GM23338 (cell line): ENCODE results near the gene GRM3.

ENCODE experiments used
- CREB1 ChIP-seq: fragments of 250-450 bp; sonication (Bioruptor Pico); IDR thresholded peaks from 2 replicates; pipeline ENCODE4 v1.5.0; 2020; ENCODE audit warnings: low read depth, mild to moderate bottlenecking, moderate library complexity
- EZH2 ChIP-seq: fragments of 200-600 bp; sonication (generic); IDR thresholded peaks from one replicate; pipeline ENCODE4 v1.8.0; 2017; ENCODE audit warnings: antibody characterized with exemption, mild to moderate bottlenecking, low read depth; ENCODE audit not compliant: unreplicated experiment
- EZH2phosphoT487 ChIP-seq: fragments of 200-600 bp; sonication (generic); IDR thresholded peaks from one replicate; pipeline ENCODE4 v1.8.1; 2018; ENCODE audit warnings: antibody characterized with exemption; ENCODE audit not compliant: unreplicated experiment
- JUNB ChIP-seq: IDR thresholded peaks from one replicate; pipeline ENCODE4 v1.6.1; 2016; ENCODE audit warnings: antibody characterized with exemption; ENCODE audit not compliant: unreplicated experiment
- POLR2AphosphoS5 ChIP-seq: IDR thresholded peaks from 2 replicates; pipeline ENCODE4 v1.6.1; 2016; ENCODE audit warnings: antibody characterized with exemption, low read depth
- STAT1 ChIP-seq: IDR thresholded peaks from one replicate; pipeline ENCODE4 v1.6.1; 2016; ENCODE audit warnings: antibody characterized with exemption; ENCODE audit not compliant: unreplicated experiment
- ZNF114 ChIP-seq: fragments of 250-450 bp; sonication (Bioruptor Pico); IDR thresholded peaks from 2 replicates; pipeline ENCODE4 v1.5.0; 2020; ENCODE audit warnings: mild to moderate bottlenecking, moderate library complexity
- TF ChIP-seq, protein P1 (sequence below), 2 experiments: fragments of 200-600 bp in 1 of 2; sonication (generic) in 1 of 2; conservative IDR thresholded peaks; 2 replicates each; pipeline versions ENCODE4 v1.5.1 to v1.6.1; 2016 to 2017; ENCODE audit warnings: antibody characterized with exemption in 2 of 2, low read depth in 2 of 2, mild to moderate bottlenecking in 2 of 2, moderate library complexity in 1 of 2
- TF ChIP-seq, protein P2 (sequence below): IDR thresholded peaks from one replicate; pipeline ENCODE4 v1.6.1; 2018; ENCODE audit warnings: antibody characterized with exemption; ENCODE audit not compliant: unreplicated experiment

DNA sequence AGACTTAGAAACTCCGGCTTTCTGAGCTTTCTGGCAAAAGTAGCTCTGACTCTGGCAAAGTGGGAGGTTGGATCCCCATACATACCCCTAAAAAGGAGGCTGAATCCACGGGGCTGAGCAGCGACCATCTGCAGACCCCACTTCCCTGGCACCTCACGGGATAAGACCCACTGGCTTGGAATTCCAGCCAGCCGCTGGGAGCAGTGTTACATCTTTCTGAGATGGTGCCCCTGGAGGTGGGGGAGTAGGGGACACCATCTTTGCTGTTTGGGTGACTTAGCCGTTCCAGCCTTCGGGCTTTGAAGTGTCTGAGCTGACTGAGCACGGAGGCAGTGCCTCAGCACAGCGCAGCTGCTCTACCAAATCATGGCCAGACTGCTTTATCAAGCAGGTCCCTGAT, 45.0 kb upstream of the GRM3 start:
- TF ChIP-seq, protein P1, sequence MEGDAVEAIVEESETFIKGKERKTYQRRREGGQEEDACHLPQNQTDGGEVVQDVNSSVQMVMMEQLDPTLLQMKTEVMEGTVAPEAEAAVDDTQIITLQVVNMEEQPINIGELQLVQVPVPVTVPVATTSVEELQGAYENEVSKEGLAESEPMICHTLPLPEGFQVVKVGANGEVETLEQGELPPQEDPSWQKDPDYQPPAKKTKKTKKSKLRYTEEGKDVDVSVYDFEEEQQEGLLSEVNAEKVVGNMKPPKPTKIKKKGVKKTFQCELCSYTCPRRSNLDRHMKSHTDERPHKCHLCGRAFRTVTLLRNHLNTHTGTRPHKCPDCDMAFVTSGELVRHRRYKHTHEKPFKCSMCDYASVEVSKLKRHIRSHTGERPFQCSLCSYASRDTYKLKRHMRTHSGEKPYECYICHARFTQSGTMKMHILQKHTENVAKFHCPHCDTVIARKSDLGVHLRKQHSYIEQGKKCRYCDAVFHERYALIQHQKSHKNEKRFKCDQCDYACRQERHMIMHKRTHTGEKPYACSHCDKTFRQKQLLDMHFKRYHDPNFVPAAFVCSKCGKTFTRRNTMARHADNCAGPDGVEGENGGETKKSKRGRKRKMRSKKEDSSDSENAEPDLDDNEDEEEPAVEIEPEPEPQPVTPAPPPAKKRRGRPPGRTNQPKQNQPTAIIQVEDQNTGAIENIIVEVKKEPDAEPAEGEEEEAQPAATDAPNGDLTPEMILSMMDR (conservative IDR thresholded peaks at IDR 0.05; ENCODE audit: low read depth in 2 of 2): no peak
- TF ChIP-seq, protein P2, sequence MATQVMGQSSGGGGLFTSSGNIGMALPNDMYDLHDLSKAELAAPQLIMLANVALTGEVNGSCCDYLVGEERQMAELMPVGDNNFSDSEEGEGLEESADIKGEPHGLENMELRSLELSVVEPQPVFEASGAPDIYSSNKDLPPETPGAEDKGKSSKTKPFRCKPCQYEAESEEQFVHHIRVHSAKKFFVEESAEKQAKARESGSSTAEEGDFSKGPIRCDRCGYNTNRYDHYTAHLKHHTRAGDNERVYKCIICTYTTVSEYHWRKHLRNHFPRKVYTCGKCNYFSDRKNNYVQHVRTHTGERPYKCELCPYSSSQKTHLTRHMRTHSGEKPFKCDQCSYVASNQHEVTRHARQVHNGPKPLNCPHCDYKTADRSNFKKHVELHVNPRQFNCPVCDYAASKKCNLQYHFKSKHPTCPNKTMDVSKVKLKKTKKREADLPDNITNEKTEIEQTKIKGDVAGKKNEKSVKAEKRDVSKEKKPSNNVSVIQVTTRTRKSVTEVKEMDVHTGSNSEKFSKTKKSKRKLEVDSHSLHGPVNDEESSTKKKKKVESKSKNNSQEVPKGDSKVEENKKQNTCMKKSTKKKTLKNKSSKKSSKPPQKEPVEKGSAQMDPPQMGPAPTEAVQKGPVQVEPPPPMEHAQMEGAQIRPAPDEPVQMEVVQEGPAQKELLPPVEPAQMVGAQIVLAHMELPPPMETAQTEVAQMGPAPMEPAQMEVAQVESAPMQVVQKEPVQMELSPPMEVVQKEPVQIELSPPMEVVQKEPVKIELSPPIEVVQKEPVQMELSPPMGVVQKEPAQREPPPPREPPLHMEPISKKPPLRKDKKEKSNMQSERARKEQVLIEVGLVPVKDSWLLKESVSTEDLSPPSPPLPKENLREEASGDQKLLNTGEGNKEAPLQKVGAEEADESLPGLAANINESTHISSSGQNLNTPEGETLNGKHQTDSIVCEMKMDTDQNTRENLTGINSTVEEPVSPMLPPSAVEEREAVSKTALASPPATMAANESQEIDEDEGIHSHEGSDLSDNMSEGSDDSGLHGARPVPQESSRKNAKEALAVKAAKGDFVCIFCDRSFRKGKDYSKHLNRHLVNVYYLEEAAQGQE: no peak
- no peak for TF ChIP-seq POLR2AphosphoS5
- TF ChIP-seq EZH2phosphoT487: no peak
- TF ChIP-seq CREB1 (CRISPR knock-in tag): no peak
- no peak for TF ChIP-seq EZH2
- TF ChIP-seq STAT1: no peak
- no peak for TF ChIP-seq JUNB
- no peak for TF ChIP-seq ZNF114 (CRISPR knock-in tag)
